Smooth muscle cell (in vitro differentiated cells): ENCODE measurements around the gene ADAD2. TPM values are rescaled to one million over a fixed set of nuclear protein-coding genes. Genes with fewer than 3 reads are reported as not detected.

Source experiments
- DNase-seq: peaks from one replicate; lab custom pipeline; 2025; ENCODE audit not compliant: unreplicated experiment; lab: John Stamatoyannopoulos, UW
- H2AFZ ChIP-seq: fragments of 200-600 bp; sonication (generic); 2 replicates; pipeline ENCODE4 v1.6.0; 2016; ENCODE audit warnings: antibody characterized with exemption, low read depth, mild to moderate bottlenecking
- H3F3A ChIP-seq: fragments of 200-600 bp; sonication (generic); 2 replicates; pipeline ENCODE4 v1.6.0; 2017; ENCODE audit warnings: antibody characterized with exemption, low read depth
- H3K27ac ChIP-seq: fragments of 200-600 bp; sonication (generic); 2 replicates; pipeline ENCODE4 v1.5.1; 2016; ENCODE audit warnings: low read depth, mild to moderate bottlenecking
- H3K27me3 ChIP-seq: fragments of 200-600 bp; sonication (generic); 2 replicates; pipeline ENCODE4 v1.6.1; 2016; ENCODE audit warnings: low read depth, mild to moderate bottlenecking
- H3K36me3 ChIP-seq: fragments of 200-600 bp; sonication (generic); 2 replicates; pipeline ENCODE4 v1.5.1; 2016; ENCODE audit warnings: low read depth
- H3K4me1 ChIP-seq: fragments of 200-600 bp; sonication (generic); 2 replicates; pipeline ENCODE4 v1.5.1; 2016; ENCODE audit warnings: low read depth
- H3K4me2 ChIP-seq: fragments of 200-600 bp; sonication (generic); 2 replicates; pipeline ENCODE4 v1.6.0; 2016; ENCODE audit warnings: mild to moderate bottlenecking
- H3K4me3 ChIP-seq: fragments of 200-600 bp; sonication (generic); 2 replicates; pipeline ENCODE4 v1.5.1; 2016; ENCODE audit warnings: mild to moderate bottlenecking
- H3K79me2 ChIP-seq: fragments of 200-600 bp; sonication (generic); 2 replicates; pipeline ENCODE4 v1.6.0; 2016; ENCODE audit warnings: low read depth, mild to moderate bottlenecking
- H3K9ac ChIP-seq: fragments of 200-600 bp; sonication (generic); 2 replicates; pipeline ENCODE4 v1.6.0; 2016; ENCODE audit warnings: low read depth
- H3K9me3 ChIP-seq: fragments of 200-600 bp; sonication (generic); replicated peaks from 2 replicates; pipeline ENCODE4 v1.5.1; 2016; ENCODE audit warnings: low read depth
- H4K20me1 ChIP-seq: fragments of 200-600 bp; sonication (generic); 2 replicates; pipeline ENCODE4 v1.6.0; 2016; ENCODE audit warnings: low read depth
- CTCF ChIP-seq: fragments of 200-600 bp; sonication (generic); IDR thresholded peaks from 2 replicates; pipeline ENCODE4 v1.5.1; 2017; ENCODE audit warnings: borderline replicate concordance, mild to moderate bottlenecking, antibody characterized with exemption; ENCODE audit not compliant: insufficient read depth, poor library complexity, severe bottlenecking
- whole genome bisulfite sequencing: methylation state at CpG from one replicate; pipeline ENCODE4 v1.1.7; 2016; ENCODE audit warnings: low lambda C conversion rate; 5-methylcytosine and 5-hydroxymethylcytosine counted together
- polyA plus RNA-seq: library from polyadenylated mRNA; unstranded; fragments of >200 nt; fragmentation: Nextera tagmentation; extraction: Ambion mirVana; gene quantifications from 2 replicates; pipeline ENCODE4 v1.2.1, GENCODE V29; 2016
- total RNA-seq: library from RNA; depleted of rRNA; stranded (reverse); fragments of >200 nt; gene quantifications from 2 replicates; pipeline ENCODE4 v1.2.3, GENCODE V29; 2014

The ADAD2 gene
- total and polyA plus RNA-seq, 2 experiments from 2014 or later, result not detected

- Histone ChIP-seq H3K27me3 (peaks cover 8% of the 10 kb centered on the region), H3F3A (no peaks in the 10 kb centered on the region), H2AFZ (no peak overlapping the region), H4K20me1 (no peaks in the 10 kb centered on the region), H3K9me3 (no peaks in the 10 kb centered on the region), H3K79me2 (no peaks in the 10 kb centered on the region), H3K4me3 (no peak overlapping the region), H3K27ac (no peak overlapping the region), H3K4me1 (no peaks in the 10 kb centered on the region), H3K4me2 (no peak overlapping the region), H3K36me3 (no peaks in the 10 kb centered on the region), H3K9ac (no peak overlapping the region)
- 87% methylated on average over 1 of the region's 1 CpG for WGBS
- no peak for TF ChIP-seq CTCF
- DNase-seq, result no peak
These were observed 52.8 kb downstream of the ADAD2 start for GRCh38 chr16:84243732-84244131.

- H3K79me2 ChIP-seq, result no peaks in the 10 kb centered on the region
- no peaks in the 10 kb centered on the region for H3K36me3 ChIP-seq
- H3K9me3 ChIP-seq, result no peaks in the 10 kb centered on the region
- no peak overlapping the region for H2AFZ ChIP-seq
- no peak overlapping the region for H3K27ac ChIP-seq
- no peak for DNase-seq
- 92% methylated on average over 2 of the region's 2 CpGs for WGBS
- H3F3A ChIP-seq, result no peaks in the 10 kb centered on the region
- no peak overlapping the region for H3K4me2 ChIP-seq
- no peaks in the 10 kb centered on the region for H3K4me1 ChIP-seq
- H4K20me1 ChIP-seq, result no peaks in the 10 kb centered on the region
- H3K4me3 ChIP-seq, result no peak overlapping the region
- H3K27me3 ChIP-seq, result peaks cover 2% of the 10 kb centered on the region
- TF ChIP-seq CTCF, result no peak
- no peak overlapping the region for H3K9ac ChIP-seq
These were observed 53.8 kb downstream of the ADAD2 start for GRCh38 chr16:84244728-84245127.

GRCh38 chr16:84245956-84246678 is 55.2 kb downstream of the ADAD2 start:
- Histone ChIP-seq H3K4me3 (no peak overlapping the region), H3K4me1 (no peaks in the 10 kb centered on the region), H2AFZ (no peak overlapping the region), H3K36me3 (no peaks in the 10 kb centered on the region), H3K9me3 (no peaks in the 10 kb centered on the region), H3F3A (no peaks in the 10 kb centered on the region), H3K4me2 (no peak overlapping the region), H3K79me2 (no peaks in the 10 kb centered on the region), H4K20me1 (no peaks in the 10 kb centered on the region), H3K27me3 (no peaks in the 10 kb centered on the region), H3K27ac (no peak overlapping the region), H3K9ac (no peak overlapping the region)
- no peak for DNase-seq
- 55% methylated on average over 10 of the region's 10 CpGs for WGBS
- TF ChIP-seq CTCF, result no peak

GRCh38 chr16:84246679-84247077 is 55.7 kb downstream of the ADAD2 start:
- Histone ChIP-seq H3K36me3 (no peaks in the 10 kb centered on the region), H3K27ac (no peak overlapping the region), H3K9me3 (no peaks in the 10 kb centered on the region), H2AFZ (no peak overlapping the region), H3K4me3 (no peak overlapping the region), H4K20me1 (no peaks in the 10 kb centered on the region), H3K4me1 (no peaks in the 10 kb centered on the region), H3K9ac (no peak overlapping the region), H3K4me2 (no peak overlapping the region), H3K27me3 (no peaks in the 10 kb centered on the region), H3K79me2 (no peaks in the 10 kb centered on the region), H3F3A (no peaks in the 10 kb centered on the region)
- DNase-seq, result no peak
- 64% methylated on average over 4 of the region's 5 CpGs for WGBS
- no peak for TF ChIP-seq CTCF
